ENCODE results near the gene FCHSD2.

GRCh38 chr11:72820439-72821139 is 321.5 kb downstream of the FCHSD2 start:
- no peak for TF ChIP-seq EZH2 (IDR thresholded peaks at IDR 0.05; ENCODE audit: insufficient read depth, poor library complexity, severe bottlenecking)
- TF ChIP-seq EZH2phosphoT487 (IDR thresholded peaks at IDR 0.05; ENCODE audit: insufficient read depth, low read depth) = no peak

Measured in GM23248 (cell line).